Stomach smooth muscle (tissue), 2 donors: ENCODE measurements around the gene TAF4.

Experiments used
- H3K27ac ChIP-seq: one replicate; pipeline ENCODE4 v1.7.0; 2013; ENCODE audit warnings: mild to moderate bottlenecking, low read length, inconsistent platforms
- H3K27me3 ChIP-seq, 2 donors: one replicate each; pipeline ENCODE4 v1.7.0; 2013; ENCODE audit warnings: low read length in 2 of 2; ENCODE audit not compliant: insufficient read depth in 2 of 2, control insufficient read depth in 1 of 2
- H3K36me3 ChIP-seq, 2 donors: one replicate each; pipeline ENCODE4 v1.7.0; 2013; ENCODE audit warnings: low read length in 2 of 2; ENCODE audit not compliant: control insufficient read depth in 2 of 2, insufficient read depth in 2 of 2
- H3K4me1 ChIP-seq: one replicate; pipeline ENCODE4 v1.7.0; 2013; ENCODE audit warnings: low read length; ENCODE audit not compliant: control insufficient read depth, insufficient read depth
- H3K4me3 ChIP-seq, 2 donors: one replicate each; pipeline ENCODE4 v1.7.0; 2013; ENCODE audit warnings: low read length in 2 of 2
- H3K9ac ChIP-seq, 2 donors: one replicate each; pipeline ENCODE4 v1.7.0; 2013; ENCODE audit warnings: low read length in 2 of 2, mild to moderate bottlenecking in 1 of 2
- H3K9me3 ChIP-seq, 2 donors: one replicate each; pipeline ENCODE4 v1.7.0; 2013; ENCODE audit warnings: low read length in 2 of 2; ENCODE audit not compliant: control insufficient read depth in 2 of 2
- donor health status: healthy.
- donor health status: Pancreatic carcinoma.

The TAF4 gene

DNA sequence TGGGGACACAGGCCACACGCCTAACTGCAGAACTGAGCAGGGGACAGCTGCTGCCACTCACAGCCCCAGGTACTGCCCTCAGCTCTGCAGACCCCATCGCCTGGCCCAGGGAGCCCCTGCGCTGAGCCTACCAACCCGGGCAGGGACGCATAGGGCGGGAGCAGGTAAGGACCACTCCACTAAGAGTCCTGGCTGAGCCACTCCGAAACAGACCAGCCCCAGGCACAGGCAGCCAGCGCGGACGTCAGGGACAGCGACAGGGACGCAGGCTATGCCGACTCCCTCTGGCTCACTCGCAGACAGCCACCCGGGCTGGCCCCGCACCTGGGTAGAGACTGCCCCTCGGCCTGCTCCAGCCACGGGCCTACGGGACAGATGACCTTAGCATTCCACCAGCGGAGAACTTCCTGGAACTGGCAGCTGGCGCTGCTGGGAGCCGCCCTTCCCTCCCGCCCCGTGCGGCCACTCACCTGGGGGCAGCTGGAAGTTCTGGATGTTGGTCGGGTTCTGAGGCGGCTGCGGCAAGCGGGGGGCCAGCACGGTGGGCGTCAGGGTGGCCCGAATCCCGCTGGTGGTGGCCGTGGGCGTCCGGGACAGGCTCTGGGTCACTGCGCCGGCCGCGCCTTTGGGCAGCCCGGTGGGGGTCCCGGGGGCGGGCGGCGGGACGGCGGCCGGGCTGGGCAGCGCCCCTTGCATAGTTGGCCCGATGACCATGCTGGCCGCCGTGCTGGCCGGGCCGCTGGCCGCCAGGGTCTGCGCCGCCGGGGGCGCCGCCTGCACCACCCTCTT is 1.5 kb downstream of the TAF4 start:
- Histone ChIP-seq H3K9me3 (no peaks in the 10 kb centered on the region), H3K4me3 (peak overlapping the region; percentile 56 to 70), H3K27me3 (peaks cover 0 to 2% of the 10 kb centered on the region in 2 donors), H3K9ac (peak overlapping the region in 1 of 2 donors; percentile 60), H3K27ac (peak overlapping the region; percentile 37), H3K4me1 (peaks cover 36% of the 10 kb centered on the region), H3K36me3 (no peaks in the 10 kb centered on the region)

DNA sequence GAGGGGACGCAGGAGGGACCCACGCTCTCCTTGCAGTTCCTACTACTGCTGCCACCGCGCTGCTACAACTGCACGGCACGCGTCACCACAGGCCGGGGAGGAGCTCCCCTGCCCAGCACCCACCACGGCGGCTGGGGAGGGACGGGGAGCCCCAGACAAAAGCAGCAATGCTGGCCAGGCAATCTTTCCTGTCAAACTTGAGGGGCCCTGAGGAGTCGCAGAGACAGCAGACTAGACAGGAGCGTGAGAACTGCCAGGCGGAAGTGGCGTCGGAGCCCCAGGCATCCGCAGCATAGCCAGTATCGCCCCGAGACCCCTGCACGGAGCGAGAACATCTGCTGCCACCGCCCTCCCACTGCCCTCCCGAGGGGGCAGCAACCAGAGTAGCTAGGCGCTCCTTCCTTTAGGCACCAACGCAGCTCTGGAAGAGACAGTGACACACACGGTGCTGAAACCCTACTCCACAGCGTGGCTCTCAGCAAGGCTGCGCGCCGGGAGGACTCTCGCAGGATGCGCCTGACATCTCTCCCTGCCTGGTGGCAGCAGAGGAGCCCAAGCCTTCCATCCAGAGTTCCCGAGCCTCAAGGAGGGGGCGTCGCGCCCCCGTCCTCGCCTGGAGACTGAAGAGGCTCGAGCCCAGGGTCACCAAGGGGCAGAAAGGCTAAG is 2.2 kb downstream of the TAF4 start:
- H3K4me3 ChIP-seq = peak overlapping the region; percentile 56 to 70
- H3K9ac ChIP-seq = peak overlapping the region in 1 of 2 donors; percentile 60
- no peaks in the 10 kb centered on the region for H3K9me3 ChIP-seq
- H3K36me3 ChIP-seq = no peaks in the 10 kb centered on the region
- peaks cover 36% of the 10 kb centered on the region for H3K4me1 ChIP-seq
- H3K27me3 ChIP-seq = no peaks in the 10 kb centered on the region
- H3K27ac ChIP-seq = peak overlapping the region; percentile 37

DNA sequence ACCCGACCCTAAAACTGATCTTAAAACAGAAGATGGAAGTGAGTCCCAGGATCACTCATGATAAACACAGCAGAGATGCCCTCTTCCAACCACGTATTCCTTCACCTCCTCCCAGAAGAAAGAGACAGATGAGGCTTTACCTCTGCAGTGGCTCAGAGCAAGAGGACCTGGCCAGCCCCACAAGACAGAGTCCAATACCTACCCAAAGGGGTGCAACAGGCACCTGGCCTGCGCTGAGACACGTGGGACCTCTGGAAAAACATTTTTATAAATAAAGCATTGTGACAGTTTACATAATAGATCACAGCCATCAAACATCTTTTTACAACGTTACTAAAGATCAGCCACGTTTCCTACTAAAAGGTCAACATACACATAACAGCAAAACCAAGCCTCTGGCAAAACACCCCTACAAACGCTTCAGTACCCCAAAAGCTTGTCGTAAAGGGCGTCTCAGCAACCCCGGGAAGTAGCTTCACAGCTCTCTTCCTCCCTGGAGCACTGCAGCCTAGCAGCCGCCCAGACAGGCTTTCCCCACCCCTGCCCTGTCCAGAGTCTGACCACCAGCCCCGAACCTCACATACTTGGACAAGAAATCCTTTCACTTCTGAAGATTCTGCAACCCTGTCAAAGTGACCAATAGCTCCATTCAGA is 2.9 kb downstream of the TAF4 start:
- Histone ChIP-seq H3K27me3 (no peaks in the 10 kb centered on the region), H3K4me1 (peaks cover 36% of the 10 kb centered on the region), H3K27ac (no peak overlapping the region), H3K36me3 (no peaks in the 10 kb centered on the region), H3K9ac (no peak overlapping the region), H3K9me3 (no peaks in the 10 kb centered on the region), H3K4me3 (peak overlapping the region; percentile 56 to 70)

DNA sequence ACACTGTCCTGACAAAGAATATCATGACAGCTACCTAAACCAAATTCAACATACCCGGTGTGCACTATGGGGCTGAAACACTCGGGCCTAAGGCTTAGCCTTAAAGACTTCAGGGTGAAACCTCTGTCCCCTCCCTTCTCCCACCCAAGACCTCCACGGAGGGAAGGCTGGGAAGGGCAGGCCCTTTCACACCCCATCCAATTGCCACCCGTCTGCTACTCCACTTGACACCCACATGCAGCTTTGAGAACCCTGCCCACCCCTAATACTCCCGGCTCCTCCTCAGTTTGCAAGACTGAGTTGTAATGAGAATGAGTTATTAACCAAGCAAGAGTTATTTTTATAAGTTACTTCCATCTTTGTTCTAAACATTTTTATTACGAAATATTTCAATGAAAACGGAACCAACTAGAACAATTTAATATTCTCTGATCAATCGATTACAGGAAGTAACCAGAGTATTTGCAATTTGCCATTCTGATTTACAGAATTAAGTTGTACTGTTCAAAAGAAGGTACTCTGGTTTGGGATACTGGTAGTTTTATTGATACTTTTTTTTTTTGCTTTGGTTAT is 3.7 kb downstream of the TAF4 start:
- Histone ChIP-seq H3K9me3 (no peaks in the 10 kb centered on the region), H3K36me3 (no peaks in the 10 kb centered on the region), H3K27ac (no peak overlapping the region), H3K4me1 (peaks cover 34% of the 10 kb centered on the region), H3K9ac (no peak overlapping the region), H3K27me3 (no peaks in the 10 kb centered on the region), H3K4me3 (no peak overlapping the region)

DNA sequence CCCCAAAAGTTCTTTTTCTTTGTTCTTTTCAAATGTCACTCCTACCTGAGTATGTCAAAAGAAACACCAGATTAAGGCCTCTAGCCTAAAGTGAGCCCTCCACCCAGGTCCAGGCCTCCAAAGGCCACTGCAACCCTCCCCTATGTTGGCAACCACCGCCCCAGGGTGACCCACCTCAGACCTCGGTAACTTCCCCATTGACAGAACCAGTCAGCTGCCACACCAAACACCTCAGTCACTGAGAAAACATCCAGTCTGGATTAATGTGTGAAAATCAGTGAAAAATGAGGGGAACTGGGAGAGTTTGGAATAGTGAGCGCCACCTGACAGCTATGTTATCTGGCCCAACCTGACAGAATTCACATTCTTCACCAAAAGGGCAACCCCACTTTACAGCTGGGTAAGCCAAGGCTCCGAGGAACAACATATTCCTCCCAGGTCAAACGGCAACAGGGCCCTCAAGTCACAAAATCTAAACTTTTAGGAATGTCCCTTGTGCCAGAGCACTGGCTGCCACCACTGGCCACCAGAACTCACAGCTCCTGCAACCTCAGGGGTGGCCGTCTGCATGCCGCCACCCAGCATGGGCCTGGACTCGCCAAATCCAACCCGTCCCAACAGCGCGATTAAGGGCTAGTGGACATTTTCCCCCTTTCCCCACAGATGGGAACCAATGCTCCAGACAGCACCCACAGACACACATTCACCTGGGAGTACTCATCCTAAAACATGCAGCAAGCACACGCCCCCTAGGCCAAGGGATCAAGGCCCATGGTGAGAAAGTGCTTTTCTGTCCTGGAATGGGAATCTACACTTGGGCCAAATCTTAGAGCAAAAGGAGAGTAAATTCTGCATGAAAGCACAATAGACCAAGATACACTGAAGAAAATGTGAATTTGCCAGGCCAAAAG is 4.8 kb downstream of the TAF4 start:
- Histone ChIP-seq H3K9me3 (no peaks in the 10 kb centered on the region), H3K36me3 (peaks cover 0 to 2% of the 10 kb centered on the region in 2 donors), H3K27me3 (no peaks in the 10 kb centered on the region), H3K4me3 (no peak overlapping the region), H3K27ac (no peak overlapping the region), H3K4me1 (peaks cover 28% of the 10 kb centered on the region), H3K9ac (no peak overlapping the region)

DNA sequence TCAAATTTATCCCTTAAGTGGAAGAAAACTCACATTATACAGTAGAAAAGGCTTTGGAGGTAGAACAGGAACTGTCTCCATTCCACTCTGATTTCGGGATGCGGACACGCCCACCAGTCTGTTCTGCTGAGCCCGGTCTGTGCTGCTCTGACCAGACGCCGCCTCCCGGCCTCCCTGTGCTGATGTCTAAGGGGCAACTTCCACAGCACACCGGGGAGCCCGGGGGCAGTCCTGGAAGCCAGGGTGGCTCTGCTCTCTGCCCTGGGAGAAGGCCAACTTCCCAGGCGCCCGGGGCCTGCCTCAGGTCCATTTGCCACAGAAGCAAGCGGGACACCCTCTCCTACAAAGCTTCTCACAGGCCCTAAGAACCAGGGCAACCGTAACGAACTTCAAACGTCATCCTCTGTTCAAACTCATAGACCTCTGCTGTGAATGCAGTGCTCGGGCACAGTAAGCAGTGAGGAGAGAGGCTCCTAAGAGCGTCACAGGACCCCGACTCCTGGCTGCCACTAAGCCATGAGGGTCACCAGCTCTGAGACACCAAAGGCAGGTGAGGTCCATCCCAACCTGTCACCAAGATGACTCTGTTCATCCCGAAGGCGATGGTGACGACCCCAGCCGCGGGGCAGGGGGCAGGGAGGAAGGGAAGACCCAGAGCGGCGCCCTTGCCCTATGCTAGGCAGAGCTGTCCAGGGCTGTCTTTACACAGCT is 5.6 kb downstream of the TAF4 start:
- peaks cover 28% of the 10 kb centered on the region for H3K4me1 ChIP-seq
- H3K4me3 ChIP-seq = no peak overlapping the region
- no peaks in the 10 kb centered on the region for H3K9me3 ChIP-seq
- peaks cover 0 to 2% of the 10 kb centered on the region in 2 donors for H3K36me3 ChIP-seq
- no peaks in the 10 kb centered on the region for H3K27me3 ChIP-seq
- no peak overlapping the region for H3K9ac ChIP-seq
- no peak overlapping the region for H3K27ac ChIP-seq

DNA sequence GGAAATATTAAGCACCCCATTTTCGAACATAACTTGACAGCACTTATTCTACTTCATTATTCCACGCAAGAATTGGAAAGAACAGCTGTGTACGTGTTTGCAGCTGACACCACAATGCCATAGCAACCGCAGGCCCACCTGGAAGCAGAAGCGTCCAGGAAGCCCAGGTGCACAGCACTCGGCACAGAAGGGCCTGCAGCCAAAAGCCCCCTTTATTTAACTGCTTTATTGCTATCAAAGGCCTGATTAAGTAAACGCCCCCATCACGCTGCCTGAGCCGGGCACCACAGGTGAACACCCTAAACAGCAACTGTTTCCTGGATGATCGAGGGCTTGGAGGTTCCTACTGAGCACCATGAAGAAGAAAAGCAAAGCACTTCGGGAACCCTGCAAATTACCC is 6.3 kb downstream of the TAF4 start:
- Histone ChIP-seq H3K9me3 (no peaks in the 10 kb centered on the region), H3K9ac (no peak overlapping the region), H3K4me3 (no peak overlapping the region), H3K27me3 (no peaks in the 10 kb centered on the region), H3K27ac (no peak overlapping the region), H3K4me1 (peaks cover 27% of the 10 kb centered on the region), H3K36me3 (peaks cover 0 to 3% of the 10 kb centered on the region in 2 donors)

DNA sequence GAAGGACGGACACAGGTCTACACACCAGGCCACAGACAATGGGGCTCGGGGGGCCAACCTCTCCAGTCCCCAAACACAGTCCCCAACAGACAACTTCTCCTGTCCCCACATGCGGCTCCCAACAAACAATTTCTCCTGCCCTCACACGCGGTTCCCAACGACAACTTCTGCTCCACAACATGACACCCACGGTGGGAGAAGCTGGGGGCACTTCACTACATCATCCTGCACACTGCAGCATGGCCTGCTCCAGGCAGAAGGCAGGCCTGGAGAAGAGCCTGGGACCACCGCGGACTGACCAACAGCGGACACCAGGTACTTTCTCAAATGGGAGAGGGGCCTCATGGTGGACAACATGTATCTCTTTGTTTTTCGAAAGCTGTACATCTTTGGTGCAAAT is 6.7 kb downstream of the TAF4 start:
- Histone ChIP-seq H3K4me3 (no peak overlapping the region), H3K9me3 (no peaks in the 10 kb centered on the region), H3K27ac (no peak overlapping the region), H3K9ac (no peak overlapping the region), H3K36me3 (peaks cover 0 to 3% of the 10 kb centered on the region in 2 donors), H3K27me3 (no peaks in the 10 kb centered on the region), H3K4me1 (peaks cover 26% of the 10 kb centered on the region)

DNA sequence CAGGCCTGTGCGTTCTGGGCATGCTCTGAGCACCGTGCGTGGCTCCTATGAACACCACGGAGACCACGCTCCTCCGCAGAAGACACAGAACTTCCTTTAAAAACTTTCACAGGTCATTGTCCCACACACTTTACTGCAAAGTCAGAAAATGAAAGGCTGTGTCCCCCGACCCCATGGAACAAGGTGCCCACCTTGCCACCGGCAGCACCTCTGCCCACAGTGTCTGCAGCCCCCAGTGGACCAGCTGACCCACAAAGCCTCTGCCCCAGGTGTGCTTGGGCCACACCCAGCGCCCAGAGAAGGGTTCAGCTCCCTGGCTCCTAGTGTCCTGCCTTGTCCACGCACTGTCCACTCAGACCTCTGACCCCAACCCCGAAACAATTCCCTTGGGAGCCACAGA is 8.7 kb downstream of the TAF4 start:
- Histone ChIP-seq H3K4me3 (no peak overlapping the region), H3K9ac (no peak overlapping the region), H3K4me1 (peaks cover 13% of the 10 kb centered on the region), H3K9me3 (no peaks in the 10 kb centered on the region), H3K36me3 (peaks cover 0 to 6% of the 10 kb centered on the region in 2 donors), H3K27ac (no peak overlapping the region), H3K27me3 (no peaks in the 10 kb centered on the region)
